Measurements from ENCODE around the gene C2CD2L. TPM values are rescaled to one million over a fixed set of nuclear protein-coding genes. Genes with fewer than 3 reads are reported as not detected.
A peak's percentile ranks its signal among the peaks of the same experiment; 100 is the strongest.

C2CD2L gene
- total and polyA plus RNA-seq, 10 of the 15 experiments (the other 5 are each of a cell fraction or from before 2014, with no cell fraction given), result 0.21 to 9.6 (median 5.1) TPM

DNA sequence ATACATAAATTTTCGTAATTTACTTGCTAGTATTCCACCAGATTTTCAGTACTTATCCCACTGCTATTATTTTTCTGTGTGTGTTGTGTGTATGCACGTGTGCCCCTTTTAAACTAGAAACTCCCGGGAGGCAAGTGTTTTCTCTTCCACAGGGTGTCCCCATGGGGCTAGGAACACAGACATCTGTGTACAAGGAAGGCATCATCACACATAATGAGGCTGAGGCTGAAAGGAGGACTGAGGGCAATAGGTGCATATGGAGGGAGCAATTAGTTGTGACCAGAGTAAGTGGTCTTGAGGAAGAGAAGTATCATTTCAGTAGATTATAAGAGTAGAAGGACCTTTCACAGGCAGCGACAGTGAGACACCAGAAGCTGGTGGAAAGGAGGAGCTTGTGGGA is 3.4 kb upstream of the C2CD2L start:
- RAD21 ChIA-PET (ENCODE audit: unreplicated experiment), result no interaction called here
- no TSS peak for BruUV-seq (replicated peaks)
- POLR2A ChIA-PET, result interaction anchor here (0.9 kb wide), 1 partner anchor 17 kb away, joined by 3 read pairs; no protein-coding TSS in a partner anchor
- no peak overlapping the region for H2AFZ ChIP-seq (ENCODE audit: control insufficient read depth, low read depth, low read length)
- in situ Hi-C loops (cut with MboI) (no loop called here), intact Hi-C loops (cut with micrococcal nuclease; ENCODE audit: unreplicated experiment) (loop anchor here (5.0 kb wide), 2 partner anchors 86 to 176 kb away; partner anchors contain the start of genes BCL9L, RPS25 and TRAPPC4)
- H4K20me1 ChIP-seq (ENCODE audit: control insufficient read depth, insufficient read depth), result no peaks in the 10 kb centered on the region
- H3K9me3 ChIP-seq (replicated peaks; ENCODE audit: control insufficient read depth, insufficient read depth, low read length), result no peaks in the 10 kb centered on the region
- H3K4me2 ChIP-seq (ENCODE audit: control insufficient read depth, insufficient read depth), result no peak overlapping the region
- H3K36me3 ChIP-seq (ENCODE audit: control insufficient read depth in 2 of 2, insufficient read depth in 2 of 2, low read length in 1 of 2), result no peaks in the 10 kb centered on the region
- no peak for ATAC-seq
- SMC1A ChIA-PET (ENCODE audit: uncharacterized antibody, unreplicated experiment), result interaction anchor here (1.2 kb wide), 1 partner anchor 92 kb away, joined by 4 read pairs; no protein-coding TSS in a partner anchor
- H3K4me3 ChIP-seq, result no peak overlapping the region
- H3K27me3 ChIP-seq (replicated peaks in 1 of 2; ENCODE audit: control insufficient read depth in 2 of 2, insufficient read depth in 2 of 2, low read length in 1 of 2), result no peaks in the 10 kb centered on the region
- TF ChIP-seq, protein P1, sequence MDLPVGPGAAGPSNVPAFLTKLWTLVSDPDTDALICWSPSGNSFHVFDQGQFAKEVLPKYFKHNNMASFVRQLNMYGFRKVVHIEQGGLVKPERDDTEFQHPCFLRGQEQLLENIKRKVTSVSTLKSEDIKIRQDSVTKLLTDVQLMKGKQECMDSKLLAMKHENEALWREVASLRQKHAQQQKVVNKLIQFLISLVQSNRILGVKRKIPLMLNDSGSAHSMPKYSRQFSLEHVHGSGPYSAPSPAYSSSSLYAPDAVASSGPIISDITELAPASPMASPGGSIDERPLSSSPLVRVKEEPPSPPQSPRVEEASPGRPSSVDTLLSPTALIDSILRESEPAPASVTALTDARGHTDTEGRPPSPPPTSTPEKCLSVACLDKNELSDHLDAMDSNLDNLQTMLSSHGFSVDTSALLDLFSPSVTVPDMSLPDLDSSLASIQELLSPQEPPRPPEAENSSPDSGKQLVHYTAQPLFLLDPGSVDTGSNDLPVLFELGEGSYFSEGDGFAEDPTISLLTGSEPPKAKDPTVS (IDR thresholded peaks at IDR 0.05; ENCODE audit: low read depth, low read length), result no peak
- TF ChIP-seq MEF2A (IDR thresholded peaks at IDR 0.05; ENCODE audit: insufficient read depth, low read depth, low read length) (no peak), RAD21 (IDR thresholded peaks at IDR 0.05; ENCODE audit: insufficient read depth, low read depth, low read length) (0 out of 2 replicates have a peak, but pooled peaks have one; percentile 7)
- TF ChIP-seq, protein P2, sequence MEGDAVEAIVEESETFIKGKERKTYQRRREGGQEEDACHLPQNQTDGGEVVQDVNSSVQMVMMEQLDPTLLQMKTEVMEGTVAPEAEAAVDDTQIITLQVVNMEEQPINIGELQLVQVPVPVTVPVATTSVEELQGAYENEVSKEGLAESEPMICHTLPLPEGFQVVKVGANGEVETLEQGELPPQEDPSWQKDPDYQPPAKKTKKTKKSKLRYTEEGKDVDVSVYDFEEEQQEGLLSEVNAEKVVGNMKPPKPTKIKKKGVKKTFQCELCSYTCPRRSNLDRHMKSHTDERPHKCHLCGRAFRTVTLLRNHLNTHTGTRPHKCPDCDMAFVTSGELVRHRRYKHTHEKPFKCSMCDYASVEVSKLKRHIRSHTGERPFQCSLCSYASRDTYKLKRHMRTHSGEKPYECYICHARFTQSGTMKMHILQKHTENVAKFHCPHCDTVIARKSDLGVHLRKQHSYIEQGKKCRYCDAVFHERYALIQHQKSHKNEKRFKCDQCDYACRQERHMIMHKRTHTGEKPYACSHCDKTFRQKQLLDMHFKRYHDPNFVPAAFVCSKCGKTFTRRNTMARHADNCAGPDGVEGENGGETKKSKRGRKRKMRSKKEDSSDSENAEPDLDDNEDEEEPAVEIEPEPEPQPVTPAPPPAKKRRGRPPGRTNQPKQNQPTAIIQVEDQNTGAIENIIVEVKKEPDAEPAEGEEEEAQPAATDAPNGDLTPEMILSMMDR (IDR thresholded peaks at IDR 0.05 in 2 of 3, conservative IDR thresholded peaks at IDR 0.05 in 1 of 3; ENCODE audit: control insufficient read depth in 2 of 3, extremely low read depth in 1 of 3, insufficient read depth in 1 of 3, low read depth in 3 of 3, low read length in 3 of 3), result peak in 1 of 3 experiments; percentile 10; a peak in 1 of 6 replicates
- no peak for FAIRE-seq
- CTCF ChIA-PET, result no interaction called here
- WGBS (ENCODE audit: insufficient coverage, insufficient replicate concordance, low lambda C conversion rate, missing lambda C conversion rate), result 62% methylated on average over 4 of the region's 4 CpGs
- DNase-seq (ENCODE audit: low read depth, low spot score), result no peak
- no peak overlapping the region for H3K9ac ChIP-seq (ENCODE audit: control insufficient read depth, insufficient read depth, low read length)
- peaks cover 44% of the 10 kb centered on the region for H3K79me2 ChIP-seq (ENCODE audit: control insufficient read depth, insufficient read depth, low read length)
- no peak overlapping the region for H3K27ac ChIP-seq (ENCODE audit: control insufficient read depth, insufficient read depth)
- peaks cover 27% of the 10 kb centered on the region for H3K4me1 ChIP-seq (ENCODE audit: control insufficient read depth, insufficient read depth, low read length)
